Muscle layer of duodenum (tissue), 2 donors: Measurements from ENCODE around the gene TK2.
"Not testable (repeated sequence)": the region's sequence is repeated elsewhere in the genome, so short reads cannot be mapped to it uniquely, and the experiment has no call there.

ENCODE experiments used
- H3K27ac ChIP-seq: one replicate; pipeline ENCODE4 v1.7.0; 2013; ENCODE audit warnings: mild to moderate bottlenecking, low read length
- H3K27me3 ChIP-seq: one replicate; pipeline ENCODE4 v1.7.0; 2013; ENCODE audit warnings: low read depth, mild to moderate bottlenecking, control low read depth, low read length
- H3K36me3 ChIP-seq, 2 donors: one replicate each; pipeline ENCODE4 v1.7.0; 2013; ENCODE audit warnings: low read length in 2 of 2, control low read depth in 1 of 2, mild to moderate bottlenecking in 1 of 2; ENCODE audit not compliant: insufficient read depth in 2 of 2, control insufficient read depth in 1 of 2
- H3K4me1 ChIP-seq, 2 donors: one replicate each; pipeline ENCODE4 v1.7.0; 2013; ENCODE audit warnings: low read length in 2 of 2, mild to moderate bottlenecking in 2 of 2, control low read depth in 1 of 2, moderate library complexity in 1 of 2; ENCODE audit not compliant: insufficient read depth in 2 of 2, control insufficient read depth in 1 of 2
- H3K4me3 ChIP-seq, 2 donors: one replicate each; pipeline ENCODE4 v1.7.0; 2013; ENCODE audit warnings: low read length in 2 of 2, low read depth in 1 of 2, mild to moderate bottlenecking in 1 of 2
- H3K9me3 ChIP-seq, 2 donors: one replicate each; pipeline ENCODE4 v1.7.0; 2013; ENCODE audit warnings: low read length in 2 of 2, control low read depth in 1 of 2, mild to moderate bottlenecking in 1 of 2; ENCODE audit not compliant: control insufficient read depth in 1 of 2
- donor health status: healthy.

TK2 gene

DNA sequence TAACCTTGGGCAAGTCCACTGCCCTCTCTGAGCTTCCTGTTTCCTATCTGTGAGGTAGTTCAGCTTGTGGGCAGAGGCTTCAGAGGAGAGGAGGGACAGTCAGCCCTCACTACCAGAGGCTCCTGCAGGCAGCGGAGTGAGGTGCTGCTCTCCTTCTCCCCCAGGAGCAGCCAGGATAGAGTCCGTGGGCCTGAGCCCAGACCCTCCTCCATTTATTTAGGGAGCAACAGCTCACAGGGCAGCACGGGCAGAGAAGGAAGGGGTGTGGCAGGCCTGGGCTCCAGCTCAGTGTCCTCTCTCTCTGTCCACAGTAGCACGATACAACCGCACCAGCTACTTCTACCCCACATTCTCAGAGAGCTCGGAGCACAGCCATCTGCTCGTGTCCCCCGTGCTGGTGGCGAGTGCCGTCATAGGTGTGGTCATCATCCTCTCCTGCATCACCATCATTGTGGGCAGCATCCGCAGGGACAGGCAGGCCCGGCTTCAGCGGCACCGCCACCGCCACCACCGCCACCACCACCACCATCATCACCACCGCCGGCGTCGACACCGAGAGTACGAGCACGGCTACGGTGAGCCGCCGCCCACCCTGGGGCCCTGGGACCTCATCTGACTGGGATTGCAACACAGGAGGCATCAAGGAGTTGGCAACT lies 80.5 kb downstream of the TK2 start:
- no peaks in the 10 kb centered on the region for H3K4me1 ChIP-seq
- no peaks in the 10 kb centered on the region for H3K36me3 ChIP-seq
- H3K27me3 ChIP-seq: no peaks in the 10 kb centered on the region
- peaks cover 0 to 3% of the 10 kb centered on the region in 2 donors for H3K9me3 ChIP-seq
- no peak overlapping the region for H3K27ac ChIP-seq
- H3K4me3 ChIP-seq: no peak overlapping the region

DNA sequence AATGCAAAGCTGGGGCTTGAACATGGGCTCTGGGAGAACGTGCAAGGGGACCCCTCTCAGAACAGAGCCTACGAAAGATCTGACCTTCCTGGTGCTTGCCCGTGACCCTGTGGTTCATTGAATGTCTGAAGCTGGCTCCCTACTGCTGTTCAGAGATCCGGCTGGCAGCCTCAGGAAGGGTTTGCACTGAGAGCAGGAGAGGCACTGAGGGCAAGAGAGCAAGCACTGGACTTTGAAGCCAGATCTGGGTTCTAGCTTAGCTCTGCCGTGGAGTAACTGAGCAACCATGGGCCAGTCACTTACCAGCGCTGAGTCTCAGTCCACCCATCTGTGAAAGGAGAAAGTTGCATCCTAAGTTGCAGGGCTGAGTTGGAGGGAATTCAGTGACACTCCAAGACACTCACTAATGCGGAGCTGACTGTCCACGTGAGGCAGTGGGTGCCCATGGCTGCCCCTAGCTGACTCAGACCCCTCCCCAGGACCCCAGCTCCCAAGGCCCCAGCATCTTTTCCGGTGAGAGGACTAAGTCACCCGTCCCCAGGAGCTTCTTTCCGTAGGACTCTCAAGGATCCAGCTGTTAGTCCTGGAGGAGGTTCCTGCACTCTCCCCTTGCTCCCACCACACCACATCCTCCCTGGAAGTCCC lies 81.5 kb downstream of the TK2 start:
- Histone ChIP-seq H3K9me3 (peaks cover 0 to 3% of the 10 kb centered on the region in 2 donors), H3K36me3 (no peaks in the 10 kb centered on the region), H3K27ac (no peak overlapping the region), H3K4me1 (no peaks in the 10 kb centered on the region), H3K27me3 (no peaks in the 10 kb centered on the region), H3K4me3 (no peak overlapping the region)

DNA sequence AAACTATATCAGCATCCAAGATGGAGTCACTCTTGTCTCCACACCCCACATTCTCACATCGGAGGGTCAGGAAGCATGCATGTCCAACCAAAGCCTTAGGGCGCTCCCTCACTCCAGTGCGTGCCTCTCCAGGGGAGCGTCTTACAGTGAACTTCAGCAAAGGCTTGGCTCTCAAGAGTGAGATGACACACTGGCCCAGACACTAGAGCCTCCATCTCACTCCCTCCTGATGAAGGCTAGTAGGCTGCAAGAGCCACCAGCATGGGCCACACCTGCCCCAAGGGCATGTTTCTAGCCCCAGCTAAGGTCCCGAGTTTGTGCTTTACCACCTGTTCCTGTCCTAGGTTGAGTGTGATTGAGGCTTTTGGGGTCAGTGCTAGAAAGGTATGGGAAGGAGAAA lies 82.3 kb downstream of the TK2 start:
- Histone ChIP-seq H3K4me1 (no peaks in the 10 kb centered on the region), H3K27me3 (no peaks in the 10 kb centered on the region), H3K27ac (no peak overlapping the region)

DNA sequence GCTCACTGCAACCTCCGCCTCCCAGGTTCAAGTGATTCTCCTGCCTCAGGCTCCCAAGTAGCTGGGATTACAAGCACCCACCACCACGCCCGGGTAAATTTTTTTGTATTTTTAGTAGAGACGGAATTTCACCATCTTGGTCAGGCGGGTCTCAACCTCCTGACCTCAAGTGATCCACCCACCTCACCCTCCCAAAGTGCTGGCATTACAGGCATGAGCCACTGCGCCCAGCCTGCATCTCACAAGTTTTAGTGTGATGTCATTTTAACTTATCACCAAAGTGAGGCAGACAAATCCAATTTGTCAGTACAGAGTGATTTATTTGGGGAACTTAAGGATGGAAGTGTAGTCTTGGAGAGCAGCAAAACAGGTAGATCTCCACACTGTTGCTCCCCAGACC lies 83.3 kb downstream of the TK2 start:
- H3K9me3 ChIP-seq, H3K4me3 ChIP-seq, H3K4me1 ChIP-seq, H3K36me3 ChIP-seq, H3K27ac ChIP-seq, H3K27me3 ChIP-seq: not testable (repeated sequence)

More for the DNA sequence above, 82.3 kb downstream of the TK2 start:
- H3K4me3 ChIP-seq: no peak overlapping the region
- H3K36me3 ChIP-seq: no peaks in the 10 kb centered on the region
- peaks cover 0 to 3% of the 10 kb centered on the region in 2 donors for H3K9me3 ChIP-seq

DNA sequence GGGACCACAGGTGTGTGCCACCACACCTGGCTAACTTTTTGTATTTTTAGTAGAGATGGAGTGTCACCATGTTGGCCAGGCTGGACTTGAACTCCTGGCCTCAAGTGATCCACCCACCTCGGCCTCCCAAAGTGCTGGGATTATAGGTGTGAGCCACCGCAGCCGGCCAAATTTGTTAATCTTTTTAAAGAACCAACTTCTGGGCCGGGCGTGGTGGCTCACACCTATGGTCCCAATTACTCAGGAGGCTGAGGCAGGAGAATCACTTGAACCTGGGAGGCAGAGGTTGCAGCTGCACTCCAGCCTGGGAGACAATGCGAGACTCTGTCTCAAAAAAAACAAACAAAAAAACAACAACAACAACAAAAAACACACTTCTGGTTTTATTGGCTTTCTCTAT lies 84.0 kb downstream of the TK2 start:
- H3K4me3 ChIP-seq, H3K9me3 ChIP-seq, H3K27ac ChIP-seq, H3K4me1 ChIP-seq, H3K36me3 ChIP-seq, H3K27me3 ChIP-seq: not testable (repeated sequence)

DNA sequence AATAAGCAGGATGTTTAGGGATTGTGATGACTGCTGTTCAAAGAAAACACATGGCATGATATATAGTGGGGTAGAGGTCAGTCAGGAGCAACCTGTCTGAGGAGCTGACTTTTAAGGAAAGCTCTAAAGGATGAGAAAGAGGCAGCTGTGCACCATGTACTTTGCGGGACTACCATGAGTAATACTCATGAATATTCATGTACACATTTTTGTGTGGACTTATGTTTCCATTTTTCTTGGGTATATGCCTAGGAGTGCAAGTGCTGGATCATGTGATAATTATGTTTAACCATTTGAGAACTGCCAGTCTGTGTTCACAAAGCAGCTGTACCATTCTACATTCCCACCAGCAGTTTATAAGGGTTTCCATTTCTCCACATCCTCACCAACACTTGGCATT lies 87.0 kb downstream of the TK2 start:
- H3K36me3 ChIP-seq: no peaks in the 10 kb centered on the region
- no peak overlapping the region for H3K27ac ChIP-seq
- H3K27me3 ChIP-seq: no peaks in the 10 kb centered on the region
- no peaks in the 10 kb centered on the region for H3K4me1 ChIP-seq
- H3K4me3 ChIP-seq: no peak overlapping the region
- peaks cover 0 to 3% of the 10 kb centered on the region in 2 donors for H3K9me3 ChIP-seq

DNA sequence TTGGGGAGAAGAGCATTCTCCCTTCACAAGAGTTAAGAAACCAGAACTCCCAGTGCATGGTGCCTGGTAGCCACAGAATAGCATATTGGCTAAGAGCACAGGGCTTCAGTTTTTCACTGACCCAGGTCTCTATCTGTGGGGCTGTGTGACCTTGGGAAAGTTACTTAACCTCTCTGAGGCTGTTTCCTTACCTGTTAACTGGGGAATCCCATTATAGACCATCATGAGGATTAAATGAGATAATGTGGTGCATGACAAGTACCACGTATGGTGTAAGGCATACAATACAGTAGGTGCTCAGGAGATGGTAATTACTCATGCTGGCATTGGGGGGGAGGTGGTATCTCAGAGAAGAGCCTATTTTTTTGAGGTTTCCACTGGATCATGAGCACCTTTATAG lies 89.2 kb downstream of the TK2 start:
- no peaks in the 10 kb centered on the region for H3K36me3 ChIP-seq
- no peaks in the 10 kb centered on the region for H3K27me3 ChIP-seq
- no peaks in the 10 kb centered on the region for H3K4me1 ChIP-seq
- H3K4me3 ChIP-seq: no peak overlapping the region
- H3K27ac ChIP-seq: no peak overlapping the region
- peaks cover 0 to under 1% of the 10 kb centered on the region in 2 donors for H3K9me3 ChIP-seq

DNA sequence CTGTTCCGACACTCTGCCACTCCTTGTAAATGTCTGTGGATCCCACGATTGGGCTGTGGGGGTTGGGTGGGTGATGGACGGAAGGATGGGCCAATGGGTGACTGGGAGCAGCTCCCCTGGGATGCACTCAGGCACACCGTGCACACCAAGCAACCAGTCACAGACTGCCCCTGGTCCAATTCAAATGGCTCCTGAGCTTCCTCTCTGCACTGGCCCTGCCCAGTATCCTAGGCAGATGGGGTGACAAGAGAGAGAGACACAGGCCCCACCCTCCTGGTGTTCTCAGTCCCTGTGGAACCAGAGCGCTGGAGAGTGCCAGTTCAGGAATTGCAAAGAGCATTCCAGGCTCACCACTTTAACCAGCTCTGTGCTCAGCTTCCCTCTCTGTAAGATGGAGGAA lies 90.0 kb downstream of the TK2 start:
- Histone ChIP-seq H3K27me3 (no peaks in the 10 kb centered on the region), H3K9me3 (no peaks in the 10 kb centered on the region), H3K4me1 (no peaks in the 10 kb centered on the region), H3K4me3 (no peak overlapping the region), H3K36me3 (no peaks in the 10 kb centered on the region), H3K27ac (no peak overlapping the region)

DNA sequence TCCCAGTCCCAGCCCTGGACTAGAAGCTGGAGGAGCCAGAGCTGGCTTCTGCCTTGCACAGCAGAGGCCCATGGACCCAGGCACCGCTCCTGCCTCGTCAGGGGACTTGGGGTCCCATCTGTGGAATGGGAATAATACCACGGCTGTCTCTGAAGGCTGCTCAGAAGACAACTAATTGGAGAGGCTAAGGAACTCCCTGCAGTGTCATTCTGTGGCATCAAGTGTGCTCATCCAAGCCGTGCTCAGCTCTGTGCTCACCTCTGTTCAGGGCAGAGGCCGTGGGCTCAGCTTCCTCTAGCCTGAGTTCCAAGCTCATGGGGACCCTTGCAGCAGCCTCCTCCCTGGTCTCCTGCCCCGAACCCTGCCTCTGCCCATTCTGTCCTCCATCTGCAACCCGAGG lies 91.1 kb downstream of the TK2 start:
- Histone ChIP-seq H3K4me1 (no peaks in the 10 kb centered on the region), H3K27ac (no peak overlapping the region), H3K36me3 (no peaks in the 10 kb centered on the region), H3K4me3 (no peak overlapping the region), H3K9me3 (no peaks in the 10 kb centered on the region), H3K27me3 (no peaks in the 10 kb centered on the region)

DNA sequence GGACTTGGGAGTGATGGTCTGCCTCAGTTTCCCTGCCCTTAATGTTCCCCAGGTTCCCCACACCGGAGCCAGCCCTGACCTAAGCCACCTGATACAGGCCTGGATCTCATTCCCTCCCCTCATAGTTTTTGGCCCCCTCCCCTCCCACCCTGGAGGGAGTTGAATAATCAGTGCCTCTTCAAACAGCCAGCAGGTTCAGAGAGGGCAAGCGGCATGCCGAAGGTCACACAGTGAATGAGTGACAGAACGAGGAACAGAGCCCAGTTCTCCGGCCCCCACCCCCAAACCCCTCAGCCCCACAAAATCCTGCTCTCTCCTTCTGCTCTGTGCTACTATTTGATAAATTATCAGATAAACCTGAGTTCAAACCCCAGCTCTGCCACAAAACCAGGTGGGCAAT lies 91.6 kb downstream of the TK2 start:
- no peaks in the 10 kb centered on the region for H3K9me3 ChIP-seq
- H3K27me3 ChIP-seq: no peaks in the 10 kb centered on the region
- H3K4me3 ChIP-seq: no peak overlapping the region
- no peaks in the 10 kb centered on the region for H3K4me1 ChIP-seq
- H3K36me3 ChIP-seq: no peaks in the 10 kb centered on the region
- no peak overlapping the region for H3K27ac ChIP-seq
